ENCODE results near the gene OSTN. TPM values are rescaled to one million over a fixed set of nuclear protein-coding genes. Genes with fewer than 3 reads are reported as not detected.

The OSTN gene
- total and polyA plus RNA-seq, 9 of the 15 experiments (the other 6 are each of a cell fraction or from before 2014, with no cell fraction given) = not detected

- intact Hi-C loops (cut with micrococcal nuclease) (no loop called here), in situ Hi-C loops (cut with MboI) (no loop called here)
- no peaks in the 10 kb centered on the region for H3K79me2 ChIP-seq (ENCODE audit: control insufficient read depth, insufficient read depth, low read length)
- H3K9me3 ChIP-seq (replicated peaks; ENCODE audit: control insufficient read depth, insufficient read depth, low read depth, low read length) = no peaks in the 10 kb centered on the region
- no TSS peak for BruUV-seq (replicated peaks)
- no peaks in the 10 kb centered on the region for H3K9me1 ChIP-seq (ENCODE audit: control insufficient read depth, insufficient read depth, low read length)
- H3K4me1 ChIP-seq (replicated peaks in 1 of 2; ENCODE audit: control insufficient read depth in 2 of 2, insufficient read depth in 2 of 2, low read length in 2 of 2) = no peaks in the 10 kb centered on the region
- no peak for TF ChIP-seq ETS1 (conservative IDR thresholded peaks at IDR 0.05; ENCODE audit: control insufficient read depth, low read depth, low read length)
- peak in 1 of 2 experiments; percentile 38; a peak in 1 of 4 replicates for TF ChIP-seq KDM1A (IDR thresholded peaks at IDR 0.05)
- no peak for TF ChIP-seq BACH1 (tag; IDR thresholded peaks at IDR 0.05)
- TF ChIP-seq JUND (IDR thresholded peaks at IDR 0.05; ENCODE audit: borderline replicate concordance, low read depth, low read length) = no peak
- 0 out of 3 replicates have a peak, but pooled peaks have one; percentile 19 for TF ChIP-seq JUND (tag; IDR thresholded peaks at IDR 0.05; ENCODE audit: borderline replicate concordance, low read depth, low read length)
- TF ChIP-seq RCOR1 (IDR thresholded peaks at IDR 0.05; ENCODE audit: borderline replicate concordance in 1 of 2, low read depth in 2 of 2, low read length in 2 of 2) = 0 out of 4 replicates have a peak, but pooled peaks of 1 of the 2 experiments have one; percentile 9
- peak; percentile 67 for TF ChIP-seq ZNF512 (tag; IDR thresholded peaks at IDR 0.05)
- TF ChIP-seq FOSL1 (tag; conservative IDR thresholded peaks at IDR 0.05) = peak; percentile 87
- no peaks in the 10 kb centered on the region for H3K36me3 ChIP-seq (ENCODE audit: control insufficient read depth, insufficient read depth, low read length)
- H3K4me2 ChIP-seq (ENCODE audit: insufficient read depth, low read length) = no peak overlapping the region
- H3K4me3 ChIP-seq = no peak overlapping the region
- 0% methylated on average over 1 of the region's 1 CpG for WGBS (ENCODE audit: insufficient coverage, low coverage, missing lambda C conversion rate)
- H2AFZ ChIP-seq (ENCODE audit: low read depth, low read length) = no peak overlapping the region
- H3K9ac ChIP-seq (ENCODE audit: insufficient read depth in 1 of 2, low read depth in 2 of 2, low read length in 2 of 2) = no peak overlapping the region
- no peak for DNase-seq (ENCODE audit: extremely low read depth in 1 of 4, low spot score in 3 of 4)
- no peak overlapping the region for H3K27ac ChIP-seq (ENCODE audit: extremely low read depth, low read depth, low read length)
- POLR2A ChIA-PET = interaction anchor here (0.6 kb wide), 1 partner anchor 159 kb away, joined by 3 read pairs; no protein-coding TSS in a partner anchor
- FAIRE-seq = no peak
- H3K27me3 ChIP-seq (ENCODE audit: control insufficient read depth in 2 of 2, insufficient read depth in 2 of 2, low read length in 2 of 2) = no peaks in the 10 kb centered on the region
- no peak for ATAC-seq
- CTCF ChIA-PET (ENCODE audit: low intra/inter-chr PET ratio) = no interaction called here
- no peaks in the 10 kb centered on the region for H4K20me1 ChIP-seq (replicated peaks; ENCODE audit: control insufficient read depth, insufficient read depth, low read length)
Measured at GRCh38 chr3:191246630-191247029, 47.6 kb downstream of the OSTN start.

Data from K562 (cell line).